GM18498 (cell line): Measurements from ENCODE around the gene ASF1A.

Source experiments
- ATAC-seq: cut with Tn5 transposase; IDR thresholded peaks from one replicate; pipeline ENCODE4 v1.9.1; 2021; ENCODE audit warnings: mild to moderate bottlenecking, moderate library complexity; ENCODE audit not compliant: unreplicated experiment

The ASF1A gene

GRCh38 chr6:118881440-118882313, 12.3 kb upstream of the ASF1A start:
- ATAC-seq: peak; percentile 94

- no peak for ATAC-seq
These were observed 11.5 kb upstream of the ASF1A start for GRCh38 chr6:118882314-118882905.

- ATAC-seq: no peak
These were observed 7.3 kb upstream of the ASF1A start for GRCh38 chr6:118886641-118887040.

GRCh38 chr6:118889163-118889562, 4.8 kb upstream of the ASF1A start:
- no peak for ATAC-seq

- peak; percentile 21 for ATAC-seq
These were observed 2.8 kb upstream of the ASF1A start for GRCh38 chr6:118890997-118891790.

- ATAC-seq: no peak
These were observed 1.5 kb upstream of the ASF1A start for GRCh38 chr6:118892355-118892991.

GRCh38 chr6:118893064-118893806, 717 bp upstream of the ASF1A start:
- ATAC-seq: peak; percentile 14

GRCh38 chr6:118894425-118895260, 691 bp downstream of the ASF1A start:
- ATAC-seq: peak; percentile 41

- ATAC-seq: no peak
These were observed 1.3 kb downstream of the ASF1A start for GRCh38 chr6:118895261-118895560.

GRCh38 chr6:118895859-118896258, 1.9 kb downstream of the ASF1A start:
- no peak for ATAC-seq

GRCh38 chr6:118896339-118897136, 2.6 kb downstream of the ASF1A start:
- ATAC-seq: peak; percentile 15

GRCh38 chr6:118897386-118897785, 3.4 kb downstream of the ASF1A start:
- no peak for ATAC-seq

GRCh38 chr6:118899948-118900347, 6.0 kb downstream of the ASF1A start:
- ATAC-seq: no peak

- ATAC-seq: no peak
These were observed 8.8 kb downstream of the ASF1A start for GRCh38 chr6:118902726-118903125.

GRCh38 chr6:118903138-118903537, 9.2 kb downstream of the ASF1A start:
- ATAC-seq: no peak

- ATAC-seq: no peak
These were observed 9.7 kb downstream of the ASF1A start for GRCh38 chr6:118903691-118904090.

- no peak for ATAC-seq
These were observed 11.1 kb downstream of the ASF1A start for GRCh38 chr6:118905084-118905483.

- ATAC-seq: no peak
These were observed 11.9 kb downstream of the ASF1A start for GRCh38 chr6:118905851-118906250.

GRCh38 chr6:118908441-118908840, 14.5 kb downstream of the ASF1A start:
- no peak for ATAC-seq
